Measurements from ENCODE around the gene PRKAB1.

- TF ChIP-seq POLR2A (IDR thresholded peaks at IDR 0.05), result no peak
- no peak for TF ChIP-seq POLR2AphosphoS5 (IDR thresholded peaks at IDR 0.05; ENCODE audit: insufficient read depth in 1 of 2, low read depth in 1 of 2)
- no peak for TF ChIP-seq CTCF (IDR thresholded peaks at IDR 0.05)
Measured at GRCh38 chr12:119700078-119700477, 32.1 kb downstream of the PRKAB1 start.

All from vagina (tissue), 2 donors.